Raji (cell line): ENCODE data around the gene COX10.

Experiments
- POLR2A ChIP-seq: IDR thresholded peaks from 2 replicates; pipeline ENCODE4 v1.6.1; 2011; ENCODE audit warnings: low read depth, low read length, control low read depth; ENCODE audit not compliant: insufficient read depth

COX10 gene

DNA sequence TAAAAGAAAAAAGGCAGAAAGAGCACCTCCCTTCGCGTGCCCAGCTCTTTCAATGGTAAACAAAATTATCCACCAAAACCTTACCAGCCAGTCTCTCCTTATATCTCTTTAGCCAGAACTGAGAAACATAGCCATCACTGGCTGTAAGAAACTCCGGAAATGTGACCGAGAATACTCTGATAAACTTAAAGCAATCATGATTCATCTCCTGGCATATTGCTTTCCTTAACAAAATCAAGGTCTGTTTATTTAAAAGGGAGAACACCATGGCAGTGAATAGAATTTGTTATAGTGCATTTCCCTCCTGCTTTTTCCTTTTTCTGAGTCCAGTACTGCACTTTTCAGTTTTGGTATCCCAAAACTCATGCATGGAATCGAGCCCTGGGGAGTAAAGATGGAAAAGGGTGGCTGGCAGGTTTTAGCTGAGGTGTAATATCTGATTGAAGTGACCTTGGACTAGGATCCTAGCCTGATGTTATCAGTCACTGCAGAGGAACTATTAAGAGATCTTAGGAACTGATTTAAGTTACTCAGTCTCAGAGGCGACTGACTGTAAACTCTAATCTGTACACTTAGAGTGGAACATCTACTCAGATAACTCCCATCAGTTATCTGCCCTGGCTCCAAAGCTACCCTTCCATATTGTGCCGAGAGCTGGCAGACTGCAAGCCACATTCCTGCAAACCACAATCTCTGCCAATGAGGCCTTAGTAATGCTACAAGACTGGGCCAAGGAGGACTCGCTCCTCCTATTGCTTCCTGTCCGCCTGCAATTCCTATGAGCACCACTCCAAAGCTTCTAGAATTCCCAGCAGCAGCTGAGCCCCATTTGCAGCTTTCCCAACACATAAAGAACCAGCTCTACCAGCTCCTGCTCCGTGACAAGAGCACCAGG, 7.4 kb upstream of the COX10 start:
- no peak for TF ChIP-seq POLR2A

DNA sequence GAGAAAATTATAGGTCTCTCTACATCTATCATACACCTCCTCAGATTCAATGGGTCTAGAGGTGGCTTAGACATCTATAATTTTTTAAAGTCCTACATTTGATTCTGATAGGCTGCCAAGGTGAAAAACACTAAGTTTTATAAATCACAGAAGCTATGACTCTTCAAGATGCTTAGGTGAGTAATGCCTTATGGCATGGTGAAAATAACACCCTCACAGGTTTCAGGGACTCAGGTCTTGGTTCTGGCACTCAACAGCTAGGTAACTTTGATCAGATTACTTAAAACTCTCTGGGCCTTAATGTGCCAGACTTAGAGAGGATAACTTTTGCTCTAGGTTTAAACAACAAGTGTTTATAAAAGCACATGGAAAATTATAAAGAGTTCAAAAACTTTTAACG, 2.0 kb upstream of the COX10 start:
- no peak for TF ChIP-seq POLR2A

DNA sequence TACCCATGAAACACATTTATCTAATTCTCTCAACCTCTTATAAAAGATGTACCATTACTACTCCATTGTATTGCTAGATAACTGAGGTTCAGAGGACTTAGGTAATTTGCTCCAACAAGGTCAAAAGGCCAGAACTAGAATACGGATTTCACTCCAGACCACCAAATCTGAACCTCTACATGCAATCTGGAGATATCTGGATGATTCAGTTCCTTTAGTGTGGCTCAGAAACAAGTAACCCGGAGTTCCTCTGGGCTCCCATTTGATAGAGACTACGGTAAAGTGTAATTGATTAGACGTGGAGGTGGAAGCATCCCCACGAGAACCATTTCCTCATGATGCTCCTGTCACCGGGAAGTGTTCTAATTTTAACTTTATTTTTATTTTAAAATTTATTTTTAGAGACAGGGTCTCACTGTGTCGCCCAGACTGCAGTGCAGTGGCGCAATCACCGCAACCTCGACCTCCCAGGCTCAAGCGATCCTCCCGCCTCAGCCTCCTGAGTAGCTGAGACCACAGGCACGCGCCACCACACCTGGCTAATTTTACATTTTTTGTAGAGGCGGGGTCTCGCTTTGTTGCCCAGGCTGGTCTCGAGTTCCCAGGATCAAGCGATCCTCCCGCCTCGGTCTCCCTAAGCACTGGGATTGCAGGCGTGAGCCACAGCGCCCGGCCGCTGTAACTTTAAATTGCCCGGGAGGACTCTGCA, 608 bp upstream of the COX10 start:
- TF ChIP-seq POLR2A = no peak

DNA sequence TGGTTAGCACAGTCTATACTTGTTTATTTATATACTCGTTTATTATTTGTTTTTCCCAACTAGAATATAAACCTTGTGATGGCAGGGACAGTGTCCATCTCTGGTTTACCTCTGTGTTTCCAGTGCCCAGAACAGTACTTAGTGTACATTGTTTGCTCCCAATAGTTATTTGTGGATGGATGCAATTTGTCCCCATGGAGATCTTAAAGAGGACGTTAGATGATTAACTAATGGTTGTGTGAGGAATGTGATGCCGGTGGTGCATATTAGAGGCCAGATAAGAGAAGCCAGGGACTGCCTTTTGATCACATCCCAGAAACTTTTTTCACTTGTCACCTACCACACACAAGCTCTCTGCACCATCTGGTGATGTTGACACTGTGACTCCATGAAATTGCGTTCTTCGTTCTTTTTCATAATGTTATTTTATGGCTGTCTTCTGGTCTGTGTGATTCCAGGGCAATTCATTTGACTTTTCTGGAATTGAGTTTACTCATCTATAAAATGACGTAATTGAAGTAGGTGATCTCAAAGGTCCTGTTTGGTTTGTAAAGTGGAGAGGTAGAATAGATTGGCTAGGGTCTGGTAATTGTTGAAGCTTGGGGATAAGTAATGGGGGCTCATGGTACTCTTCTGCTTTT, 1.2 kb downstream of the COX10 start:
- TF ChIP-seq POLR2A = no peak

DNA sequence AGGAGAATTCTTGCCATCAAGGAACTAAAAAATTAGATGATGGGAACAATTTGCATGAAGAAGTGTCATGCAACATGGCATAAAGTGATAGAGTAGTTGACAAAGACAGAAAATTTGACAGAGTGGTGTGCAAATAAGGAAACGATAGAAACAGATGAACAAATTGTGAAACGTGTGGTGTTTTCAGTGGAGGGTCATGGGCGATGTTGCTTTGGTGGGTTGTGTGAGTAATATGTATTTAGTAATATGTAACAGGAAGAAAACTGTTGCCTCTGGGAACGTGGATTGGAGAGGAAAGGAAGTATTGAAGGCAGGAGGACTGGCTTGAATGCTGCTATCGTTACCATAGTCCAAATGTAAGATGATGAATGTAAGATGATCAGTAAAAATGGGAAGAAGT, 3.6 kb downstream of the COX10 start:
- TF ChIP-seq POLR2A = no peak

DNA sequence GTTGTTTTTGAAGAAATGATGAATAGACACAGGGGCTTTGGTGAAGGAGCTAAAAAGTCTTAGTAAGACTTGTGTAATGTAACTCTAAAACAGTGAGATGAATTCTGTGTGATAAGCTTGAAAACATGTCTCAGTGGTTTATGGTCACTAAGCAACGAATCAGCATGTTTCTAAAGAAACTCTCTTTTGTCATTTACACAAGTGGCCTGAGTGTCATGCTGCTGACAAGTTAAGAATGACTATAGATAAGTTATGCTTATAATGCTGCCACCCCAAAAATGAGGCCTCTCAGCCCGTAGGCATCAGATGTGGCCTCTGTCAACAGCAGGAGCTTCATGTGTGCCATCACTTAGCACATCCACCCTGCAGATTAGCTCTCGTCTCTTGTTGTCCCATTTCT, 8.7 kb downstream of the COX10 start:
- TF ChIP-seq POLR2A = no peak

DNA sequence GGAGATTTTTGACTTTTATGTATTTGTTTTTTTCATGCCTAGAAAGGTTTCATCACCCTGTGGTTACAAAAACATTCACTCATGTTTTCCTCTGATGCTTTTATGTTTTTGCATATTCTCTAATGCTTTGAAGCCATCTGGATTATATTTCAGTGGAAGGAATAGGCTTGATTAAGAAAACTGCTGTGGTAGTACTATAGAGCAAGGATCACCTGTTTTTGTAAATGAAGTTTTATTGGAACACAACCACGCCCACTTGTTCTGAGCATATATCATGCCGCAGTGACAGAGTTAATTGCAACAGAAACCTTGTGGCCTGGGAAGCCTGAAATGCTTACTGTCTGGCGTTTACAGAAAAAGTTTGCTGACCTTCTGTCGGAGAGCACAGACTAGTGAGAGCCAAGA, 11.5 kb downstream of the COX10 start:
- TF ChIP-seq POLR2A = no peak

DNA sequence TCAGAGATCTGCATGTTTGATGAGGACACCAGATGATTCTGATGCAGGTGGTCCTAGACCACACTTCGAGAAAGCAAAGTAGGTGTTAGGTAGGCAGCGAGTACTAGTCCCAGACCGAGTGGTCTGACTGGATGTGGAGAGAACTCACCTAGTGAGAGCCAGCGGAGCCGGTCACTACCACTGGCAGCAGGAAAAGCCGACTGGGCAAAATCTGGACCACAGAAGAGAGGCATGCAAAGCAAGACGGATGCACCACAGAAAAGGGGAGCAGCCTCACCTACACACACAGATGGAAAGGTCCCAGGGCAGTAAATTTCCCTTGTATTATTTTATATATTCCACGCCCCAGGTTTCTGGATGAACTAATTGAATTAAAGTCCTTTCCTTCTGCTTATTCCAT, 13.5 kb downstream of the COX10 start:
- no peak for TF ChIP-seq POLR2A

DNA sequence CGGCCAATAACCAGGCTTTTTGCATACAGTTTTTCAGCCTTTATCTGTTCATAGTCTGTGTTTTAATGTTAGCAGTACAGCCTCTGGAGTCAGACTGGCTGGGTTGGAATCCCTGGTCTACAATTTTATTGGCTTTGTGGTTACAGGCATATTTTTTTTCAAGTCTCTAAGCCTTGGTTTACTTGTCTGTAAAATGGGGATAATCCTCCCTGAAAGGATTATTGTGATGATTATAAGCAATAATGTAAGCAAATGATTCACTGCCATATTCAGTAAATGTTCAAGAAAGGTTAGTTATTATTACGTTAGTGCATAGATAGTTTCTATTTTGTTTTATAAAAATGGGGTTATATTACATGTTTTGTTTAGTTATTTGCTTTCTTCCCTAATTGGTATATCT, 15.7 kb downstream of the COX10 start:
- TF ChIP-seq POLR2A = no peak

DNA sequence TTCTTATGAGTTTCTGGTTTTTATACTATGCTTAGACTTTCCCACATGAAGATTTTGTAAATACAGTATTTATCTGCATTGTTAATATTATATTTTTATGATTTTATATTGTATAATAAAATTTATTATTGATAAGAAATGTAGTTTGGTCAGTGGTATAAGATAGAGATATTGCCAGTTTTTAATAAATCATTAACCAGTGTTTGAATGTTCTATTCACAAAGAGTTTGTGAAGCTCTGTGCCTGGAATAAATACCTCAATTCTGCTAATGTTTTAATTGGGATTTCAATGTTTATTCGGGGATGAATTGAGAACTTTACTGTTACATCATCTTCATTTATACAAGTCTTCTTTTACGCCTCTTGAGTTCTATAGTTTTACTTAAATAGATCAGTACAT, 16.9 kb downstream of the COX10 start:
- no peak for TF ChIP-seq POLR2A

DNA sequence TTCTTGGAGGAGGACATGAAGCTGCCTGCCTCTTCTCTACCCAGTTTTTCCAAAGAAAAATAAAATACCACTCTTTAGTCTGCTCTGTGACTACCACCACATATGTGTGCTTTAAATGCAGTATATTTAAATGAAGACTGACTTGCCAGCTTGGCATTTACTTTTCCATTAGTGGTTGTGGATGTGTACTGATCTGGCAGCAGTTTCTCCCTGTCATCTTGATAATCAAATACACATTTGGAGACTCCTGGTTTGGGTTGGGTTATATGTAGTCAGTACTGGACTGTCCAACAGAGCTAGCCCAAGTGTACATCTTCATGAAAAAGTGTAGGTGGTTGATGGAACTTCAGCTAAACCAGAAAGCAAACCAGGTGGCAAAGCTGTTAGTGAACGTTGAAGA, 19.9 kb downstream of the COX10 start:
- TF ChIP-seq POLR2A = no peak

DNA sequence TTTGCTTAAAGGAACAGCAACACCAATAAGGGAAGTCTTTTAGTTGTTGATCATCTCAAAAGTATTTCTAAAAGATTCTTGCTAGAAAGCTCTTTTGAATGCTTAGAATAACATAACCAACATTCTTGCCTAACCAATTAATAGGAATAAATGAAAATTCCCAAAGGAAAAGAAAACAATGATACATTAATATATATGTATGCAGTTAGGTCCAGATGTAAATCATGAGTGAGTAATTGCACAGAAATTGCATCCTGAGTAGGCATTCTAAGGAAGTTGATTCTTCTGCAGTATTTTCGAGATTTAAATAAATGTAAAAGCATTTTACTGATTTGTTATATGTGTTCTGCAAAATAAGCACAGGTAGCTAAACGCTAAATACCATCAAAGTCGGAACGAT, 22.1 kb downstream of the COX10 start:
- no peak for TF ChIP-seq POLR2A

DNA sequence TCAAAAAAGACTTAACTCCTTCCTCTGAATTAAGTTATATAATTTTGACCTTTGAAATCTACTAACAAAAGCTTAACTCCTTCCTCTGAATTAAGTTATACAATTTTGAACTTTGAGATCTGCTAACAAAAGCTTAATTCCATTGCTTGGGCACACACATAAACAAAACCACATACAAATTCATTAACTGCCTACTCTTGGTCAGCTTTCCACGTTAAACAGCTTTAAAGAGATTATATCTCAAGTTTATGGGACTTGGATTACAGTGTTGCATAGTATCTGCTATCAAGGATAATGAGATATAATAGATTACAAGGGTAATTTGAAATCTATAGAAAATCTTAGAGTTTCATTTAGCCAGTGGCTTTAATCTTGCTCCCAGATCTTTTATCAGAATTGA, 23.5 kb downstream of the COX10 start:
- no peak for TF ChIP-seq POLR2A

DNA sequence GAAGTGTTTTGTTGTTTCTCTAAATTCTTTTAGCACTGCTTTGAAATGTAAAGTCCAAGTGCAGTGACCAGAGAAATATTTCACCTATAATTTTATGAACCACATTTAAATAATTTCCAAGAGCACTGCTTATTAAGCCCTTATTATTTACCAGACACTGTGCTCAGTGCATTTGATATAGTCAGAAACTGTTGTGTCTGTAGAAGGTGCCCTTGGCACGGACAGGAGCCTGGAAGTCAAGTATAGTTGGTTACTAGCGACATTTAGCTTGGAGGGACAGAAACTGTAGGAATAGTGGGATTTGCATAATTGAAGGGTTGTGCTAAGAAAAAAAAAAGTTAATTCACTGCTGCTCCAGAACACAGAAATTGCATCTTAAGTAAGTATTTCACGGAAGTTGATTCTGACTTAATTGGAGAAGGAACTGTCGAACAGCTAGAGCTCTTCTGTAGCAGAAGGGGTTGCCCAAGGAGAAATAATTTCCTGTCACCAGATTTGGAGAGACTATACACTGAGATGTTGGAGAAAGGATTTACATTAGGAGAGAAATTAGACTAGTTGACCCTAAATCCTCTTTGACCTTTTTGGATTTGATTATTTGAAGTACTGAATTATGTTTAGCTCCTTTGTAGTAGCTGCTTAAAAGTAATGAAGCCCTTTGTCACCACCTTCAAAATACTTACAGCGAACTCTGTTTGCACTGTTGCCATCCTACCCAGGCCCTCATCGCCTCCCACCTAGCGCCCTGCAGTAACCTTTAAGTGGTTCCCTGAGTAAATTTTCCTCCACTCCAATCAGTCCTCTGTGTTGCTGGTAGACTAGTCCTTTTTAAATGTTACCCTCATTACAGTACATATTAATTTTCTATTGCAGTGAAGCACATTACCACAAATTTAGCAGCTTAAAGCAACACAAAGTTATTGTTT, 25.6 kb downstream of the COX10 start:
- TF ChIP-seq POLR2A = no peak

DNA sequence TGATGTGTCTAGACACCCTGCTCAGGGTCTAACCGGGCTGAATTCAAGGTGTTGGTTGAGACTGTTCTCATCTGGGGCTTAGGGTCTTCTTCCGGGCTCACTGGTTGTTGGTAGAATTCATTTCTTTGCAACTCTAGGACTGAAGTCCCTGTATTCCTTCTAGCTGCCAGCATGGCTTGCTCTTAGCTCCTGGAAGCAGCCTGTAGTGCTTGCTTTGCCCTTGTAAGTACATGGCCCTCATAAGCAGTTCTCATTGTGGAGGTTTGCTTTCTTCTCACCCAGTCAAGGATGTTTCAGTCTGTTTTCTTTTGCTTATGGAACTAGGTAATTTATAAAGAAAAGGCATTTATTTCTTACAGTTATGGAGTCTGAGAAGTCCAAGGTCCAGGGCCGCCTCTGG, 26.3 kb downstream of the COX10 start:
- no peak for TF ChIP-seq POLR2A

DNA sequence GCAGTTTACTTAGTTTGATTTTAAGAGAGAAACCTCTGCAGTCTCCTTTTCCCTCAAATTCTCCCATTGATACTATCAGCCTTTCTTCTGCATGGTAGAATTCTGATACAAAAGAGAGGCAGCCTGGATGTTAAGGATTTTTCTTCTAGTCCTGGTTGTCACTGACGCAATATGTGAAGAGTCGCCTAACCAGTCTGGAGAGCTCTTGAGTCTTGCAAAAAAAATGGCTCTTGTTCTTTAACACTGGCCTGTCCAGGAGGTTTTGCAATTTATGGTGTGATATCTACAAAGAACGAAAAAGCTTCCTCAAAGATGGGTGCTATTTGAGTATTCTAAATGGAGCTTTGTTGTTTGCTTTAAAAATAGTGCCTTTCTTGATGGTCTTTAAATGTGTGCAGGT, 28.9 kb downstream of the COX10 start:
- no peak for TF ChIP-seq POLR2A

DNA sequence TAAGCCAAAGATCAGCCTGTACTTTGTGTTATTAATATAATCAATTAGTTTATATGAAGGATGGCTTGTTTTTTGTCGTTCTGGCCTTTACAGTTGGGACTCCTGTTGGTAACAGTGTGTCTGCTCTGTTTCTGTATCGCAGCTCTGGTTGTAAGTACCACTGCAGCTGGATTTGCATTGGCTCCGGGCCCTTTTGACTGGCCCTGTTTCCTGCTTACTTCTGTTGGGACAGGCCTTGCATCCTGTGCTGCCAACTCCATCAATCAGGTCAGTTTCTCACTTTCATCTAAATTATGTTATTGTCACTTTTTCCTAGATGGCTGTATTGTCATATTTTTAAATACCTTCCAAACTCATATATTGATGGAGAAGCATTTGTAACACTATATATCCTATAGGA, 32.7 kb downstream of the COX10 start:
- TF ChIP-seq POLR2A = no peak
